Thymus (tissue), 11 donors: ENCODE measurements around the gene MAP3K4. TPM values are rescaled to one million over a fixed set of nuclear protein-coding genes. Genes with fewer than 3 reads are reported as not detected.

ENCODE experiments used
- DNase-seq, 9 donors: peaks; one replicate each; pipeline ENCODE4 v3.0.0-alpha.2; 2013; ENCODE audit warnings: low spot score in 9 of 9, low read depth in 6 of 9, missing footprints in 1 of 9
- H3K27ac ChIP-seq, 2 donors: one replicate each; pipeline ENCODE4 v1.5.1; 2013; ENCODE audit warnings: control low read depth in 1 of 2, low read depth in 1 of 2, low read length in 1 of 2, mild to moderate bottlenecking in 1 of 2, moderate library complexity in 1 of 2
- H3K27me3 ChIP-seq, 2 donors: one replicate each; pipeline ENCODE4 v1.5.1; 2013; ENCODE audit warnings: low read length in 1 of 2; ENCODE audit not compliant: control insufficient read depth in 2 of 2, insufficient read depth in 1 of 2
- H3K36me3 ChIP-seq, 2 donors: one replicate each; pipeline ENCODE4 v1.5.1; 2013; ENCODE audit warnings: low read length in 1 of 2, mild to moderate bottlenecking in 1 of 2, moderate library complexity in 1 of 2; ENCODE audit not compliant: control insufficient read depth in 2 of 2, insufficient read depth in 2 of 2
- H3K4me1 ChIP-seq, 2 donors: one replicate each; pipeline ENCODE4 v1.5.1; 2013; ENCODE audit warnings: low read length in 2 of 2; ENCODE audit not compliant: control insufficient read depth in 2 of 2, insufficient read depth in 2 of 2
- H3K4me3 ChIP-seq, 2 donors: one replicate each; pipeline ENCODE4 v1.5.1; 2013; ENCODE audit warnings: low read length in 2 of 2, control low read depth in 1 of 2, mild to moderate bottlenecking in 1 of 2
- H3K9me3 ChIP-seq, 2 donors: one replicate each; pipeline ENCODE4 v1.5.1; 2013; ENCODE audit warnings: low read length in 1 of 2, mild to moderate bottlenecking in 1 of 2; ENCODE audit not compliant: control insufficient read depth in 2 of 2, insufficient read depth in 1 of 2
- WGBS: extraction: QIAGEN DNeasy Blood & Tissue Kit; methylation state at CpG from one replicate; pipeline ENCODE4 v1.1.7; 2013; 5-methylcytosine and 5-hydroxymethylcytosine counted together
- polyA plus RNA-seq: library from polyadenylated mRNA; stranded (reverse); fragments of 200-250 nt; gene quantifications from one replicate; pipeline ENCODE4 v1.2.3, GENCODE V29; 2013
- total RNA-seq: library from RNA; stranded (reverse); fragments of 120-200 nt; gene quantifications from one replicate; pipeline ENCODE4 v1.2.4, GENCODE V29; 2013
- donor health status: healthy.

The MAP3K4 gene
- total and polyA plus RNA-seq, 2 donors = 25.1 to 26.7 TPM

DNA sequence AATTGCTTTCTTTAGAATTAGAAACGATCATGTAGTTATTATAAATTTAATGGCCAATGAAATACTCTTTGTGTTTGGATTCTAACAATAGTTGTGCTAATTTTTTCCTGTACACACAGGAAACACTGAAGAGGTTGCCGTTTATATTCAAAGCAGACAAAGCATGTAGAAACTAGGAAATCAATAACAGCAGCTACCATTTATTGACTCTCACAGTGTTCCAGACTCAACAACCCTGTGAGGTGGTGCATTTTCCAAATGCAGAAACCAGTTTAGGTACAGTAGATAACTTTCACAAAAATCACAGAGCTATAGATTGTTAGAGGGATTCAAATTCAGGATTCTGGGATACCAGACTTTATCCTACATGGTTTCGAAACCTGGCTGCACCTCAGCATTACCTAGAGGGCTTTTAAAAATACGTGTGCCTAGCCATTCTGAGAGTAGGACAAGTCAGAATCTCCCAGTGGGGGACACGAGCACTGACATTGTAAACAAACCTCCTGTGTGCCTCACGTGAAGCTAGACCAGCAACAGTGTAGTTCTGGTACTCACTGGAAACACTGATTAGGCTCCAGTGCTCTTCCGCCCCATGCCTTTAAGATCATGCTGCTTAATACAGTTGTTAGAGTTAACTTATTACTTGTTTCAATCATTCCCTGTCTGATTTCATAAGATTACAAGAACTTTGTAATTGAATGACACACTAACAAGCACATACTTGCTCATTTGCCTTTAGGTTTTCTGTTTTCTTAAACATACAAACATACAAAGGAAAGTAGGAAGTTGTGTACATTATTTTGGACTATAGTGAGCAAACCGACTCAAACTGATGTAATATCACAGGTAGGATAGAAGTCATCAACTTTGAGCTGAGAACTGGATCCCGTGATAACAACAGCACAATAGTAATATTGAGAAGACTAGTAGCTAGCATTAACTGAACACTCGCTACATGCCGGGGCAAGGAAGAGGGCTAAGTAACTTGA lies 65.8 kb downstream of the MAP3K4 start:
- DNase-seq = no peak
- peaks cover 0 to 2% of the 10 kb centered on the region in 2 donors for H3K36me3 ChIP-seq
- H3K9me3 ChIP-seq = no peaks in the 10 kb centered on the region
- WGBS = 94% methylated on average over 11 of the region's 11 CpGs
- H3K4me1 ChIP-seq = no peaks in the 10 kb centered on the region
- H3K27me3 ChIP-seq = no peaks in the 10 kb centered on the region
- H3K4me3 ChIP-seq = no peak overlapping the region
- H3K27ac ChIP-seq = no peak overlapping the region

DNA sequence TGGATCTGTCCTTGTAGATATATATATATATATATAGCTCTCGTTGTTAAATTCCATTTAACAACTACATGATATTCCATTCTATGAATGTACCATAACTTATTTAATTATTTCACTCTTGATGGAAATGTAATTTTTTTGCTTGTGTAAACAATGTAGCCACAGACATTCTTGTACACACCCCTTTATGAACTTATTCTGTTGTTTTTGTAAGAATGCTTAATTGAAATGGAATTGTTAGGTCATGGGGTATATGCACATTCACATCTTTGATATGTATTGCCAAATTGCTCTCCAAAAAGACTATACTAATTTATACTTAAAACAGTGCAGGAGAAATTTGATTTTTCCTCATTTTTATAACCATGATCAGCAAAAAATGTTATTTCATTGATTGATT lies 67.2 kb downstream of the MAP3K4 start:
- WGBS = 97% methylated on average over 1 of the region's 1 CpG

DNA sequence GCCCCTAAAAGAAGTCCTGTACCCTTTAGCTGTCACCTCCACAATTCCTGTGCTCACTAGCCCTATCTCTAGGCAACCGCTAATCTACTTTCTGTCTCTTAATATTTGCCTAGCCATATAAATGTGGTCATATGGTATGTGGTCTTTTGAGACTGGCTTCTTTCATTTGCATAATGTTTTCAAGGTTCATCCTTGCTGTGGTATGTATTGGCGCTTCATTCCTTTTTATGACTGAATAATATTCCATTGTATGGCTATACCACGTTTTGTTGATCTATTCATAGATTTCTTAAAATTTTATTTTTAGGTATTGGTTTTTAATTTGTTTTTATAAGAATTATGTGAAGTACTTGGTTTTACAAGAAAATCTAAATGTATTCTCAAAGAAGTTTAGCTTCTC lies 70.0 kb downstream of the MAP3K4 start:
- DNase-seq = no peak
- Histone ChIP-seq H3K27ac (no peak overlapping the region), H3K4me3 (no peak overlapping the region), H3K4me1 (no peaks in the 10 kb centered on the region), H3K9me3 (no peaks in the 10 kb centered on the region), H3K36me3 (peaks cover 2 to 4% of the 10 kb centered on the region in 2 donors), H3K27me3 (no peaks in the 10 kb centered on the region)
- WGBS = 97% methylated on average over 3 of the region's 3 CpGs

More for the DNA sequence above, 67.2 kb downstream of the MAP3K4 start:
- H3K9me3 ChIP-seq = no peaks in the 10 kb centered on the region
- no peaks in the 10 kb centered on the region for H3K4me1 ChIP-seq
- peaks cover 0 to 2% of the 10 kb centered on the region in 2 donors for H3K36me3 ChIP-seq
- H3K27ac ChIP-seq = no peak overlapping the region
- H3K4me3 ChIP-seq = no peak overlapping the region
- no peaks in the 10 kb centered on the region for H3K27me3 ChIP-seq
- no peak for DNase-seq

DNA sequence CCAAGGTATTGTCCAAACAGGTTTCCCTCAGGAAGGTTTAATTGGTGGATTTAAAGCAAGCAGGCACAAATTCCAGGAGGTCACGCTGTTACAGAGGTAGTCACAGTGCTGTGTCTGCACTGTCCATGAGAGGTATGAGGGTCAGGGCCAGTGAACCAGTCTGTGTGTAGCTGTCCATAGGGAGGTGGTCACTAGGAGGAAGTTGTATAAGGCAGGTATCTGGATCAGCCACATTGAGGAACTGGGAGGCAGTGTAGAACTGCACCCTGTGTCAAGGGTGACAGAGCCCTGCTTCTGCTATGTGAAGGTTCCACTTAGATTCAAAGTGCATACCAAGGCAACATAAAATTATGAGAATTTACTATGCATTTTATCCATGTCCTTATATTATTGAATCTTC lies 73.3 kb downstream of the MAP3K4 start:
- H3K36me3 ChIP-seq = peaks cover 0 to 4% of the 10 kb centered on the region in 2 donors
- no peak for DNase-seq
- WGBS = 98% methylated on average over 1 of the region's 1 CpG

DNA sequence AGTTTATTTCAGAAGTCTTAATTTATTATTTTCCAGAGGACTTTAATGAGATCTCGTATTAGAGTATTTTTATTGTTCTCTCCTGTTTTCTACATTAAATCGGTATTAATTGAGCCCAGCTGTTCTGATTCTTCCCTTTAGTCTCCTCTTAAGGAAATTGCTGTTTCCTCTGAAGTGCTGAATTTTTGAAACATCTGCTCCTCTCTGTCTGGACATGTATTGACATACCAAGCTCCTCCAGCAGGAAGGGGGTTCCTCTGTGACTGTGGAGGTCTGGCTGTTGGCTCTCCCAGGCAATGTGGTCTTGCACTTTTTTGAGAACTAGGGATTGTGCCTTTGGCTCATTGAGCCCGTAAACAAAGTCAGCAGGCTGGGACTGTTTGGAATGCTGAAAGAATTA lies 74.9 kb downstream of the MAP3K4 start:
- 93% methylated on average over 3 of the region's 3 CpGs for WGBS
- no peak for DNase-seq

More for the DNA sequence above, 73.3 kb downstream of the MAP3K4 start:
- Histone ChIP-seq H3K27ac (no peak overlapping the region), H3K4me1 (no peaks in the 10 kb centered on the region), H3K4me3 (no peak overlapping the region), H3K9me3 (no peaks in the 10 kb centered on the region), H3K27me3 (no peaks in the 10 kb centered on the region)

DNA sequence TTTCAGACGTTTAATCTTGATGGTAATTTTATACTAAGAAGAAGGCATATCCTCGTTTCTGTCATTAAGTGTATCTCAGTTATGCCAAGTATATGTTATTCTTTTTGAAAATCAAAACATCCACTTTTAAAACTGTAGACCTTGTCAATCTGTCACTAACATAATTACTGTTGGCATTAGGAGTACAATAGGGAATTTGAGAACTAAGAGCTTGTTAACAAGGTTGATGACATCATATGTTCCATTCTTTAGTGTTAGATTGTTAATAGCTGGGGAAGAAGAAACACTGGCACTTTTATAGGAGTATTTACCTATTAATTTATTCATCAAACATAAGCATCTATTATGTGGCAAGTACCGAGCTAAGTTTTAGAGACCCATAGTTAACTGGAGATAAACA lies 76.2 kb downstream of the MAP3K4 start:
- 96% methylated on average over 3 of the region's 3 CpGs for WGBS
- H3K27me3 ChIP-seq = no peaks in the 10 kb centered on the region
- H3K4me1 ChIP-seq = no peaks in the 10 kb centered on the region
- H3K9me3 ChIP-seq = no peaks in the 10 kb centered on the region
- no peak overlapping the region for H3K4me3 ChIP-seq
- peaks cover 6 to 7% of the 10 kb centered on the region in 2 donors for H3K36me3 ChIP-seq
- no peak overlapping the region for H3K27ac ChIP-seq
- DNase-seq = no peak

More for the DNA sequence above, 74.9 kb downstream of the MAP3K4 start:
- H3K4me1 ChIP-seq = no peaks in the 10 kb centered on the region
- H3K36me3 ChIP-seq = peaks cover 5 to 7% of the 10 kb centered on the region in 2 donors
- no peak overlapping the region for H3K4me3 ChIP-seq
- no peak overlapping the region for H3K27ac ChIP-seq
- no peaks in the 10 kb centered on the region for H3K27me3 ChIP-seq
- no peaks in the 10 kb centered on the region for H3K9me3 ChIP-seq

DNA sequence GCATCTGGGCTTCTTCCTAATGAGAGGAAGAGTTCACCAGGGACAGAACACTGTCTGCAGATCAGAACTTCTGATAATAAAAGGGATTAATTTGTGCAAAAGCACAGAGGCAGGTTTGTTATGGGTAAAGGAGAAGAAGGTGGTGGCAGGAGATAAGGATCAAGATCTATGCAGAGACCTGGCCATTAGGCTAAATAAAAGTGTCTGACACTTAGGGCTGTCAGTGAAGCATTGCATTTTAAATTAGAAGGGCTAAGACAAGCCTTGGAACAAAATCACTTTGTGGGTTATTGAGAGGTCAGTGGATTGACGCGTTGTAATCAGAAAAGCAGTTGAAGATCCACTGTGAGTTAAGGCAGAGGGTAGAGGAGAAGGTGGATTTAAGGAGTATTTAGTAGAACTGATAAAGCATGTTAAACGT lies 76.8 kb downstream of the MAP3K4 start:
- no peak for DNase-seq
- WGBS = 96% methylated on average over 3 of the region's 3 CpGs
- Histone ChIP-seq H3K9me3 (no peaks in the 10 kb centered on the region), H3K4me3 (no peak overlapping the region), H3K27ac (no peak overlapping the region), H3K27me3 (no peaks in the 10 kb centered on the region), H3K4me1 (no peaks in the 10 kb centered on the region), H3K36me3 (peaks cover 6 to 7% of the 10 kb centered on the region in 2 donors)

DNA sequence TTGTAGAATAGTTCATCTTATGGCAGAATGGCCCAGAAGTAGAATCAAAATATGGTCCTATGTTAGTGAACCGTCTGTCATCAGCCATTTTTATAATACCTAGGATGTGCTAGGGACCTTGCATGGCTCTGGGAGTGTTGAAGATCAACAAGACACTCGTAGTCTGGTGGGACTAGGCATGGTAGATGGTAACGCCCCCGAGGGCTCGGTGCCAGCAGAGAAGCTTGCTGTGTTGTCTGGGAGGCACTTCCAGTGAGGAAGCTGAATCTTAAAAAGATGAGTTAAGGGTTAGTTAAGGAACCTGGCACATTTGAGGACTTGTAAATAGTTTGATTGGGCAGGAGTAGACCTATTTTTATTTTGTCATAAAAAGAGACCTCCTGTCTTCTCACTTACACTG lies 82.4 kb downstream of the MAP3K4 start:
- H3K4me1 ChIP-seq = peaks cover 0 to 3% of the 10 kb centered on the region in 2 donors
- H3K27ac ChIP-seq = no peak overlapping the region
- DNase-seq = no peak
- no peak overlapping the region for H3K4me3 ChIP-seq
- WGBS = 95% methylated on average over 5 of the region's 5 CpGs
- no peaks in the 10 kb centered on the region for H3K27me3 ChIP-seq
- H3K9me3 ChIP-seq = no peaks in the 10 kb centered on the region
- H3K36me3 ChIP-seq = peaks cover 16 to 40% of the 10 kb centered on the region in 2 donors

DNA sequence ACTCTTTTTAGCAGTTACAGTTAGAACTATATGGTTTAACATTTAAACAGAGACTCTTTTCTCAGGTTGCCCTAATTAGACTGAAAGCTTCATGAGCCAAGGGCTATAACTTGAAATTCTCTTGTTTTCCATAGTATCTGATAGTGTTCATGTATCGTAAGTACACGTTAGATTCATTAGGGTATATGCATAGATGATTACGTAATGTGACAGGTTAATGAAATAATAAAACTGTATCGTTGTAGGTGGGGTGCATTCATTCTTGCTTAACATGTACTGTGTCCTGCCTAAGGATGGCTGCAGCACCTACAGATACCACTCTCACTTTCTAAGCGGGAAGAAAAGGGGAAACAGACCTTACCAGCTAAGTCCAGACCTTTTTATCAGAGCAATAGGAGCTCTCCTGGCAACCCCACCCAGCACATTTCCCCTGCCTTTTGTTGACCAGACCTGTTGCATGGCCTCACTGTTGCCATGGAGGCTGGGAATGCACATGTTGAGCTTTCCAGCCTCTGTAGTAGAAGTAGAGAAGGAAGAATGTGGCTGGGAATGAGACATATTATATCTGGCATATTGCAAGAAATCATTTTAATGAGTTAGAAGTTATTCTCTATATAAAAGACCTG lies 83.0 kb downstream of the MAP3K4 start:
- no peak overlapping the region for H3K27ac ChIP-seq
- peaks cover 16 to 42% of the 10 kb centered on the region in 2 donors for H3K36me3 ChIP-seq
- H3K4me1 ChIP-seq = peaks cover 0 to 3% of the 10 kb centered on the region in 2 donors
- DNase-seq = no peak
- WGBS = 99% methylated on average over 5 of the region's 5 CpGs
- no peak overlapping the region for H3K4me3 ChIP-seq
- no peaks in the 10 kb centered on the region for H3K9me3 ChIP-seq
- H3K27me3 ChIP-seq = no peaks in the 10 kb centered on the region
